ENCODE results near the gene RACK1. TPM values are rescaled to one million over a fixed set of nuclear protein-coding genes. Genes with fewer than 3 reads are reported as not detected.

The RACK1 gene
- total and polyA plus RNA-seq, 2 of the 13 experiments (the other 11 are each of a cell fraction or from before 2014, with no cell fraction given): 2,514 to 6,141 TPM

DNA sequence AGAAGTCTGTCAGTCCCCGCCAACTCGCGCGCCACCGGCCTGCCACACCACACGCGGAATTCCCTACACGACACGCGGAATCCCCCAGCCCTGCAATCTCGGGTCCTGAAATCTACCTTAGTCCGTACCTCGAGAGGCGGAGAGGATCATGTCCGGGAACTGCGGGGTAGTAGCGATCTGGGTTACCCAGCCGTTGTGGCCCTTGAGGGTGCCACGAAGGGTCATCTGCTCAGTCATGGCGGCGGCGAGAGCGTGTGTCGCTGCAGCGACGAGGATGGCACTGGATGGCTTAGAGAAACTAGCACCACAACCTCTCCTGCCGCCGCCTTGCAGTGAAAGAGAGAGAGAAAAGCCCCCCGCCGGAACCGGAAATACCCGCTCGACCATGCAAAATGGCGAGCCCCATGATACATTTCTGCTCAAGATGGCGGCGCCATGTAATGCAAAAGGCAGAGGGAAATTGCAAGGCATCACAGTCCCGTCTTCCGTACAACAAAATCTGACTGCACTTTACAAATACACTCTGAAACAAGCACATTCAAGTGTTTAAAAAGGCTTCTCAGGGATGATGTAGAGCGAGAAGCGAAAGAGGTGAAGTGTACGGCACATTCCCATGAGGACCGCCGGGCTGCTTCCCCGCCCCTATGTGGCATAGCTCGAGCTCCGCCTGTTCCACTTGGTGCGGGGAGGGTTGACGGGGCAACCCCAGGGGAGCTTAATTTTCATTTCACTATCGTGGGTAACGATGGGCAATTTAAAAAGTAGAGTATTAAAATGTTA lies at the start of gene RACK1 (continued):
- TF ChIP-seq, protein P1, sequence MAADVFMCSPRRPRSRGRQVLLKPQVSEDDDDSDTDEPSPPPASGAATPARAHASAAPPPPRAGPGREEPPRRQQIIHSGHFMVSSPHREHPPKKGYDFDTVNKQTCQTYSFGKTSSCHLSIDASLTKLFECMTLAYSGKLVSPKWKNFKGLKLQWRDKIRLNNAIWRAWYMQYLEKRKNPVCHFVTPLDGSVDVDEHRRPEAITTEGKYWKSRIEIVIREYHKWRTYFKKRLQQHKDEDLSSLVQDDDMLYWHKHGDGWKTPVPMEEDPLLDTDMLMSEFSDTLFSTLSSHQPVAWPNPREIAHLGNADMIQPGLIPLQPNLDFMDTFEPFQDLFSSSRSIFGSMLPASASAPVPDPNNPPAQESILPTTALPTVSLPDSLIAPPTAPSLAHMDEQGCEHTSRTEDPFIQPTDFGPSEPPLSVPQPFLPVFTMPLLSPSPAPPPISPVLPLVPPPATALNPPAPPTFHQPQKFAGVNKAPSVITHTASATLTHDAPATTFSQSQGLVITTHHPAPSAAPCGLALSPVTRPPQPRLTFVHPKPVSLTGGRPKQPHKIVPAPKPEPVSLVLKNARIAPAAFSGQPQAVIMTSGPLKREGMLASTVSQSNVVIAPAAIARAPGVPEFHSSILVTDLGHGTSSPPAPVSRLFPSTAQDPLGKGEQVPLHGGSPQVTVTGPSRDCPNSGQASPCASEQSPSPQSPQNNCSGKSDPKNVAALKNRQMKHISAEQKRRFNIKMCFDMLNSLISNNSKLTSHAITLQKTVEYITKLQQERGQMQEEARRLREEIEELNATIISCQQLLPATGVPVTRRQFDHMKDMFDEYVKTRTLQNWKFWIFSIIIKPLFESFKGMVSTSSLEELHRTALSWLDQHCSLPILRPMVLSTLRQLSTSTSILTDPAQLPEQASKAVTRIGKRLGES (CRISPR knock-in tag; IDR thresholded peaks at IDR 0.05; ENCODE audit: borderline replicate concordance): no peak
- TF ChIP-seq TBL1XR1 (IDR thresholded peaks at IDR 0.05; ENCODE audit: borderline replicate concordance, low read length, partially characterized antibody): peak; percentile 54
- no peak; the same call in 1 of the 2 replicates for TF ChIP-seq SMAD3 (CRISPR knock-in tag; IDR thresholded peaks at IDR 0.05)
- TF ChIP-seq EHMT2 (IDR thresholded peaks at IDR 0.05; ENCODE audit: borderline replicate concordance, low read depth, low read length): no peak
- no peak for TF ChIP-seq ZNF260 (CRISPR knock-in tag; IDR thresholded peaks at IDR 0.05; ENCODE audit: borderline replicate concordance, low read depth)
- TF ChIP-seq XRCC5 (optimal IDR thresholded peaks at IDR 0.05; ENCODE audit: low read length): no peak
- TF ChIP-seq, protein P2, sequence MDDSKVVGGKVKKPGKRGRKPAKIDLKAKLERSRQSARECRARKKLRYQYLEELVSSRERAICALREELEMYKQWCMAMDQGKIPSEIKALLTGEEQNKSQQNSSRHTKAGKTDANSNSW (CRISPR knock-in tag; IDR thresholded peaks at IDR 0.05; ENCODE audit: borderline replicate concordance): no peak
- no peak; the same call in 1 of the 2 replicates for TF ChIP-seq ZBTB7A (CRISPR knock-in tag; IDR thresholded peaks at IDR 0.05)
- TF ChIP-seq NRL (CRISPR knock-in tag; IDR thresholded peaks at IDR 0.05; ENCODE audit: borderline replicate concordance): no peak
- TF ChIP-seq ZMYM4 (CRISPR knock-in tag; IDR thresholded peaks at IDR 0.05): peak; percentile 65
- TF ChIP-seq HDAC2 (CRISPR knock-in tag; IDR thresholded peaks at IDR 0.05): no peak
- no peak for TF ChIP-seq ATAD3A (CRISPR knock-in tag; IDR thresholded peaks at IDR 0.05)
- TF ChIP-seq ZNF878 (CRISPR knock-in tag; IDR thresholded peaks at IDR 0.05): peak; percentile 83
- peak; percentile 1; the same call in 1 of the 2 replicates for TF ChIP-seq ZNF839 (CRISPR knock-in tag; IDR thresholded peaks at IDR 0.05; ENCODE audit: borderline replicate concordance)
- peak; percentile 83 for TF ChIP-seq THAP11 (CRISPR knock-in tag; IDR thresholded peaks at IDR 0.05)
- TF ChIP-seq, protein P3, sequence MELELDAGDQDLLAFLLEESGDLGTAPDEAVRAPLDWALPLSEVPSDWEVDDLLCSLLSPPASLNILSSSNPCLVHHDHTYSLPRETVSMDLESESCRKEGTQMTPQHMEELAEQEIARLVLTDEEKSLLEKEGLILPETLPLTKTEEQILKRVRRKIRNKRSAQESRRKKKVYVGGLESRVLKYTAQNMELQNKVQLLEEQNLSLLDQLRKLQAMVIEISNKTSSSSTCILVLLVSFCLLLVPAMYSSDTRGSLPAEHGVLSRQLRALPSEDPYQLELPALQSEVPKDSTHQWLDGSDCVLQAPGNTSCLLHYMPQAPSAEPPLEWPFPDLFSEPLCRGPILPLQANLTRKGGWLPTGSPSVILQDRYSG (CRISPR knock-in tag; IDR thresholded peaks at IDR 0.05): no peak
- TF ChIP-seq ZNF768 (CRISPR knock-in tag; IDR thresholded peaks at IDR 0.05): peak; percentile 69; the same call in 1 of the 2 replicates
- TF ChIP-seq NBN (conservative IDR thresholded peaks at IDR 0.05): no peak
- 0 out of 2 replicates have a peak, but pooled peaks have one; percentile 15 for TF ChIP-seq ZBTB3 (CRISPR knock-in tag; IDR thresholded peaks at IDR 0.05; ENCODE audit: borderline replicate concordance, low read depth)
- no peak for TF ChIP-seq TEAD2 (CRISPR knock-in tag; IDR thresholded peaks at IDR 0.05)
- TF ChIP-seq RFX1 (IDR thresholded peaks at IDR 0.05): no peak
- no peak for TF ChIP-seq ZFP90 (CRISPR knock-in tag; IDR thresholded peaks at IDR 0.05; ENCODE audit: borderline replicate concordance)
- TF ChIP-seq, protein P4, sequence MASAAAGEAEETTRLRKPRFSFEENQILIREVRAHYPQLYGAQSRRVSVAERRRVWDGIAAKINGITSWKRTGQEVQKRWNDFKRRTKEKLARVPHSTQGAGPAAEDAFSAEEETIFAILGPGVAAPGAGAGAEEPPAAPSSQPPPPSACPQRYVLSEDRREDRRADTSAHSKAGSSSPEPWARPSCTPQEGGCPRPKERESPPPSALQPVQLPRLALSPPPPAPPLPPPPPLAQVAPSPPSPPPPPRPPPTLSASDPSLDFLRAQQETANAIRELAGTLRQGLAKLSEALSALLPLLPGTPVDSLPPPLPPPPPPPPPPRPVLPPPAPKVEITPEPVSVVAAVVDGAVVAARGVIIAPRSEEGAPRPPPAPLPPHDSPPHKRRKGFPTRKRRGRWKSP (CRISPR knock-in tag; IDR thresholded peaks at IDR 0.05): peak; percentile 89
- TF ChIP-seq NR2F6 (IDR thresholded peaks at IDR 0.05): no peak
- no peak for TF ChIP-seq NR2F6 (CRISPR knock-in tag; IDR thresholded peaks at IDR 0.05)
- TF ChIP-seq ZNF619 (CRISPR knock-in tag; IDR thresholded peaks at IDR 0.05): no peak; the same call in 1 of the 2 replicates
- TF ChIP-seq ZNF432 (CRISPR knock-in tag; IDR thresholded peaks at IDR 0.05; ENCODE audit: borderline replicate concordance): no peak

All from HepG2 (cell line).